ENCODE data around the gene CD52. TPM values are rescaled to one million over a fixed set of nuclear protein-coding genes. Genes with fewer than 3 reads are reported as not detected.

CD52 gene
- total RNA-seq, 1 donor from 2014 or later, result 449 TPM

GRCh38 chr1:26353976-26354820 lies 36.4 kb downstream of the CD52 start, which contains the start of gene CRYBG2:
TSS of gene CRYBG2 (minus strand) at chr1:26354130. CDS start at chr1:26346657, 7,473 bp downstream.
- no peak within 1 kb of the TSS for H3K27ac Mint-ChIP-seq
- H3K4me3 Mint-ChIP-seq, result no peak within 1 kb of the TSS
- CTCF ChIA-PET, result no interaction called here
- intact Hi-C loops (cut with micrococcal nuclease), result no loop called here
- ATAC-seq (ENCODE audit: low read depth), result no peak
- no peak for TF ChIP-seq CTCF (IDR thresholded peaks at IDR 0.05)
- H3K4me1 Mint-ChIP-seq, result peaks cover 4% of the 10 kb centered on the region
- POLR2A ChIA-PET, result no interaction called here
- H3K27me3 Mint-ChIP-seq, result peaks cover 2% of the 10 kb centered on the region
- no peaks in the 10 kb centered on the region for H3K9me3 Mint-ChIP-seq
- no peaks in the 10 kb centered on the region for H3K36me3 Mint-ChIP-seq (ENCODE audit: low read depth)
- no peak for DNase-seq

- intact Hi-C loops (cut with micrococcal nuclease), result no loop called here
- ATAC-seq (ENCODE audit: low read depth), result no peak
- H3K27ac Mint-ChIP-seq, result no peak overlapping the region
- no peaks in the 10 kb centered on the region for H3K9me3 Mint-ChIP-seq
- DNase-seq, result no peak
- CTCF ChIA-PET, result no interaction called here
- TF ChIP-seq CTCF (IDR thresholded peaks at IDR 0.05), result no peak
- H3K4me3 Mint-ChIP-seq, result no peak overlapping the region
- peaks cover 7% of the 10 kb centered on the region for H3K4me1 Mint-ChIP-seq
- POLR2A ChIA-PET, result no interaction called here
- no peaks in the 10 kb centered on the region for H3K36me3 Mint-ChIP-seq (ENCODE audit: low read depth)
- peaks cover 2% of the 10 kb centered on the region for H3K27me3 Mint-ChIP-seq
These were observed 37.2 kb downstream of the CD52 start for GRCh38 chr1:26354972-26355371.

GRCh38 chr1:26356106-26356505 lies 38.3 kb downstream of the CD52 start:
- TF ChIP-seq CTCF (IDR thresholded peaks at IDR 0.05), result no peak
- ATAC-seq (ENCODE audit: low read depth) (no peak), DNase-seq (no peak)
- intact Hi-C loops (cut with micrococcal nuclease), result no loop called here
- no peak overlapping the region for H3K4me3 Mint-ChIP-seq
- ChIA-PET POLR2A (no interaction called here), CTCF (no interaction called here)
- H3K36me3 Mint-ChIP-seq (ENCODE audit: low read depth), result no peaks in the 10 kb centered on the region
- no peaks in the 10 kb centered on the region for H3K9me3 Mint-ChIP-seq
- peaks cover 18% of the 10 kb centered on the region for H3K4me1 Mint-ChIP-seq
- H3K27ac Mint-ChIP-seq, result no peak overlapping the region
- H3K27me3 Mint-ChIP-seq, result peaks cover 6% of the 10 kb centered on the region

GRCh38 chr1:26357121-26357602 lies 39.4 kb downstream of the CD52 start:
- Mint-ChIP-seq H3K4me3 (no peak overlapping the region), H3K27me3 (peaks cover 7% of the 10 kb centered on the region), H3K27ac (no peak overlapping the region), H3K9me3 (no peaks in the 10 kb centered on the region), H3K4me1 (peaks cover 24% of the 10 kb centered on the region), H3K36me3 (ENCODE audit: low read depth) (no peaks in the 10 kb centered on the region)
- DNase-seq (no peak), ATAC-seq (ENCODE audit: low read depth) (no peak)
- intact Hi-C loops (cut with micrococcal nuclease), result no loop called here
- no peak for TF ChIP-seq CTCF (IDR thresholded peaks at IDR 0.05)
- ChIA-PET CTCF (no interaction called here), POLR2A (no interaction called here)

GRCh38 chr1:26358411-26359384 lies 40.9 kb downstream of the CD52 start:
- no peak for DNase-seq
- CTCF ChIA-PET, result interaction anchor here (0.7 kb wide), 1 partner anchor 189 kb away, joined by 4 read pairs; the partner anchor contains the start of gene ZNF593

More at GRCh38 chr1:26358411-26359384, 40.9 kb downstream of the CD52 start:
- POLR2A ChIA-PET, result no interaction called here
- H3K27me3 Mint-ChIP-seq, result peaks cover 9% of the 10 kb centered on the region
- intact Hi-C loops (cut with micrococcal nuclease), result no loop called here
- TF ChIP-seq CTCF (IDR thresholded peaks at IDR 0.05), result no peak
- no peak overlapping the region for H3K4me3 Mint-ChIP-seq
- H3K9me3 Mint-ChIP-seq, result no peaks in the 10 kb centered on the region
- H3K27ac Mint-ChIP-seq, result no peak overlapping the region
- peaks cover 25% of the 10 kb centered on the region for H3K4me1 Mint-ChIP-seq
- H3K36me3 Mint-ChIP-seq (ENCODE audit: low read depth), result no peaks in the 10 kb centered on the region
- no peak for ATAC-seq (ENCODE audit: low read depth)

Data from activated B cell treated with CpG ODN at 0.5 μM for 24 hours (primary cell).